Nucleus accumbens (tissue), 56 donors: ENCODE measurements around the gene ARHGAP20.

Source experiments
- DNase-seq, 56 donors: peaks; one replicate each; lab custom pipeline; 2025; lab: John Stamatoyannopoulos, UW

ARHGAP20 gene

DNA sequence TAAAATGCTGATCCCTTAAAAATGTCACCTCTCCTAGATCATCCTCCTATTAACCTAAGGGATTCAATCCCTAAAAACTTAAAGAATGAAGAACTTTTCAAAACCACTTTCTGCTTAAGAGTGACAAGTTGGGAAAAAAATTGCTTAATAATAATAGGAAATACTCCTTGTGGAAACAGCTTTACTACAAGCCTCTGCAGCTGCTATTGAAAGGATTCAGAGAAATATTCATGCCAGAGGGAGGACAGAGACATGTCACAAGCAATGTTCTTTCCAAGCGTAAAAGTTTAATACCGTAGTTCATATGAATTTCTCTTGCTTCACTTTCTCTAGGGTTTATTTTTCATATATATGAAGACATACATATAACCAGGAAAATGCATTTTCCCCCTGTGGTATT is 98.2 kb downstream of the ARHGAP20 start:
- no peak for DNase-seq

- no peak for DNase-seq
Measured at GRCh38 chr11:110613197-110613918, 98.9 kb downstream of the ARHGAP20 start.

DNA sequence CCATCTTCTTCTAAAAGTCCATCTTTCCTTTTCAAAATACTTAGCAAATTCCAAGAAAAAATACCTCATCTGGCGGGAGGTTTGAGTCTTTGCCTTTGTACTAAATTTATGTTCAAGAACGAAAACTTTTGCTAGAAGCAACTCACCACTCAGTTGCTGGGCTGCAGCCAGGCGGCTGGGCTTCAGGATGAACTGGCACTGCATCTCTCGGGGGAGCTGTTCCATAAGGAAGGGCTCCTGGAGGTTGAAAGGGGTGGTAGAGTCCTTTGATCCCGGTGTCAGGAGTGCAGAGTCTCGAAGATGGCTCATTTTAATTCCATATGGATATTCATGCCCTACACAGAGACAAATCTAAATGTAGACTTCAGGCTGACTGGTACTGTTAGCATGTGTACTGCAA is 105.8 kb downstream of the ARHGAP20 start:
- DNase-seq: no peak

- DNase-seq: no peak
Measured at GRCh38 chr11:110601936-110602335, 110.3 kb downstream of the ARHGAP20 start.

DNA sequence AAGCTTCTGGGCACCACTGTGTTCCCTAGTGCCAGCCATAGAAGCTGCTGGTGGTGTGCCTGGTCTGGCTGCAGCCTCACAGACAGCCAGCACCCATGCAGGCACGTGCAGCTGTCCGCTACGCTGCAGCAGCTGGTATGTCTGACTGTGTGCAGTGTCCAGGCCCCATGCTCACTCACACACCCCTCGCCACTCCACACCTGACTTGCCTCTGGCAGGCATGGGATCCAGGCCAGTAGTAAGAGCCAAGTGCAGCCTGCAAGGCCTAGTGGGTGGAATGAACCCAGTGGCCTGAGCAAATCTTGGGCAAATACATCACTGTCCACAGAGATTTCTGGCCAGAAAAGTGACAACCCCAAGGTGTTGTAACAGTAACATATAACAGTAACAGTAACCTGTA is 111.9 kb downstream of the ARHGAP20 start:
- no peak for DNase-seq

- DNase-seq: no peak
Measured at GRCh38 chr11:110599207-110599606, 113.0 kb downstream of the ARHGAP20 start.

DNA sequence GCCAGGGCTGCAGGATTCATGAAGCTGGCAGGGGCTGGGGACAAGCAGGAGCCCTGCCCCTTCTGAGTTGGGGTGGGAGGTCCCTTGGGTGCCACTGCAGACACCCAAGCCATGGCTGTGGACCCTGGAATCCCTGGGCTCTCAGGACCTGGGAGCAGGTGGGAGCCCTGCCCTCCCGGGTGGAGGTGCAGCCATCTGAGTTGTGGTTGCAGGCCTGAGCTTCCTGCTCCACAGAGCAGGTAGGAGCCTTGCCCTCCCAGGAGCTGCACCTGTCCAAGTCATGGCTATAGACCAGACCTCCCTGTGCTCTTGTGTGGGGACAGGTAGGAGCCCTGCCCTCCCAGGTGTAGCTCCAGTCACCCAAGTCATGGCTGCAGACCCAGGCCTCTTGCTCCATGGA is 113.5 kb downstream of the ARHGAP20 start:
- no peak for DNase-seq

GRCh38 chr11:110587972-110588371 is 124.3 kb downstream of the ARHGAP20 start:
- peak in 1 of 56 donors; percentile 11 for DNase-seq

- DNase-seq: no peak
Measured at GRCh38 chr11:110587129-110587528, 125.1 kb downstream of the ARHGAP20 start.

GRCh38 chr11:110584150-110584549 is 128.1 kb downstream of the ARHGAP20 start:
- DNase-seq: no peak

DNA sequence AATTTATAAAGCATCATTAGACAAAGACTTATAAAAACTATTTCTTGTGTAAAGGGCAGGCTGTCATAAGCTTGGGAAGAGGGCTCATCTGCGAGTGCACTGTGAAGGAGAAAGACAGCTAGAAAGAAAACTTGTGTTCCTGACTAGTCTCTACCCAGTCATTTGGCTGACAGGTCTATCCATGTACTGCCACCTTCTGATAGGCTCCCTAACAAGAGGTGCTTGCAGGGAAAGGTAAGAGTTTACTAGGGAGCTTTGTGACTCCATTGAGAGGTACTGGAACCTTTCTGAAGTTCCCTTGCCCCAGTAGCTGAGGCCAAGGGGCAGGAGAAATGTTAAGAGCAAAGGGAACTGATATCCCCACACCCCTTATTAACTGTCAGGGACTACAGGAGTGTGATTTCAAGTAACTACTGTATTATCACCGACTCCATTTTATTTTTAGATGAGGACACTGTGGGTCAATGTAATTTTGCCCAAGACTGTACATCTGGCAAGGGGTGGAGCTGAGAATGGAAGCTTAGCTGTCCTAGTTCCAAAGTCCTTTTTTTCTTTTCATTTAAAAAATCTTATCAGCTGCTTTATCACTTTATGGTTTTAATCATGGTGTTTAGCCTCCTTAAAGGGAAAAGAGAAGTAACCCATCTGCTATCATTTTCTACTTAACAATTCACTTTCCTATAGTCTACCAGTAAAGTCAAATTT is 129.4 kb downstream of the ARHGAP20 start:
- DNase-seq: no peak

DNA sequence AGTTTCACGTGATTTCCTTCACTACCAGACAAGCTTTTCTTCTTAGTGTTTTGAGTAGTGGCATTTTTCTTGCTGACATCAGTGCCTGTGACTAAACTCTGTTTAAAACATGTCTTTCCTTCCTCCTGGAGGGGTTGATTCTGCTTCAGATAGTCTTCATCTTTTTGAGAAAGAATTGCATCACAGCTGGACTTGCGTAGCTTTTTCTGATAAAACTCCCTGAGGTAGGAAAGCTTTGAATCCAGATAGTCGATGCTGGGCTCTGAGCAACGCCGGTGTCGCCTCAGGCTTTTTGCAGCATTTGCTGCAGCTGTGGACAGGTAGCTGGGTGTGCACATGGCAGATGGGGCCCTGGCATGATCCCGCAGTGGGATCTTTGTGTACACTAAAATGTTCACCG is 131.7 kb downstream of the ARHGAP20 start:
- DNase-seq: no peak

DNA sequence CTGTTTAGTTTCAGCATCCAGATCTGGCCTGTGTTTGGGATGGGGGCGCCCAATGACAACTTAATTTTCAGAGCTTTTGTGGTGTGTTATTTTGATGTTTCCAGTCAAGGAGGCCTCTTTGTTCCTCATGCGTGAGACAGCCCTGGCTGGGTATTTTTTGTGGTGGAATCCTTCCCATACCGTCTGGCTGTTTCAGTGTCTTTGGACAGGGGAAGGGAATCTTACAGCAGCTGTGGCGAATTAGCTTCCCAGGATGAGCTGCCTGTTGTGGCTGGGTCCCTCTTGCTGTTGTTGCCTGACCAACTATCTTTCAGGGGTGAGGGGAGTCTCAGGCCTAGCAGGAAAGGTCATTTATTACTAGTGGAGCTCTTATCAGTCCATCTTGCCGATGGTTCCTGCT is 138.8 kb downstream of the ARHGAP20 start:
- no peak for DNase-seq

DNA sequence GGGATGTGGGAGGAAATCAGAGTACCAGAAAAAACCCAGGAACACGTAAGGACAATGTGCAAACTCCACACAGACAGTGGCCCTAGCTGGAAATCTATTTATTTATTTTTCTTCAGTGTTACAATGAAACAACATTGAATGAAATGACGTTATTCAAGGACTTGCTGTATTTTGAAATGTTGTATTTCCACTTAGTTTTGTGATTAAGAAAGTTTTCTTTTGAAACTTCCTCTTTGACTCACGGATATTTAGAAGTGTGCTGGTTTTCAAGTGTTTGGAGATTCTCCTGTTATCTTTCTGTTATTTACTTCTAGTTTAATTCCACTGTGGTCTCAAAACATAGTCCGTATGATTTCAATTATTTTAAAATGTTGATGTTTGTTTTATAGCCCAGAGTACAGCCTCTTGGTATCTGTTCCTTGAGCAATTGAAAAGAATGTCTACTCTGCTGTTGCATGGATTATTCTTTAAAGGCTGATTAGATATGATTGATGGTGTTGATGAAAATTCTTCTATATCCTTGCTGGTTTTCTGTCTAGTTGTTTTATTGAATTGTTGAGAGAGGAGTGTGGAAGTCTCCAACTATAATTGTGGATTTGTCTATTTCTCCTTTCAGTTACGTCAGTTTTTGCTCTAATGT is 141.0 kb downstream of the ARHGAP20 start:
- no peak for DNase-seq

DNA sequence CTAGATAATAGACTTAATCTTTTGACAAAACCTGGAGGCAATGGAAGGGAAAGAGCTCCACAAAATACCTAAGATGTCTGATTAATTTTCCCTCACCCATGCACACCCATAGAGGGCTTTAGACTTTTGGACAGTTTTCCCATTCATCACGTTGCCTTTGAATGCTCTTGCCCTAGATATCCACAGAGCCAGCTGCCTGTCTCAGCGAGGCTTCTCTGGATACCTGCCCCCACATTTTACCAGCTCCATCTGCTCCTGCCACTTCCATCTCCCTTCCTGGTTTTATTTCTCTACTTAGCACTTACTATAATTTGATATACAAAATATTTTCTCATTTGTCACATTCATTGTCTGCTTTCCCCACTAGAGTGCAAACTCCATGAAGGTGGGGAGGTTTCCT is 145.7 kb downstream of the ARHGAP20 start:
- no peak for DNase-seq

DNA sequence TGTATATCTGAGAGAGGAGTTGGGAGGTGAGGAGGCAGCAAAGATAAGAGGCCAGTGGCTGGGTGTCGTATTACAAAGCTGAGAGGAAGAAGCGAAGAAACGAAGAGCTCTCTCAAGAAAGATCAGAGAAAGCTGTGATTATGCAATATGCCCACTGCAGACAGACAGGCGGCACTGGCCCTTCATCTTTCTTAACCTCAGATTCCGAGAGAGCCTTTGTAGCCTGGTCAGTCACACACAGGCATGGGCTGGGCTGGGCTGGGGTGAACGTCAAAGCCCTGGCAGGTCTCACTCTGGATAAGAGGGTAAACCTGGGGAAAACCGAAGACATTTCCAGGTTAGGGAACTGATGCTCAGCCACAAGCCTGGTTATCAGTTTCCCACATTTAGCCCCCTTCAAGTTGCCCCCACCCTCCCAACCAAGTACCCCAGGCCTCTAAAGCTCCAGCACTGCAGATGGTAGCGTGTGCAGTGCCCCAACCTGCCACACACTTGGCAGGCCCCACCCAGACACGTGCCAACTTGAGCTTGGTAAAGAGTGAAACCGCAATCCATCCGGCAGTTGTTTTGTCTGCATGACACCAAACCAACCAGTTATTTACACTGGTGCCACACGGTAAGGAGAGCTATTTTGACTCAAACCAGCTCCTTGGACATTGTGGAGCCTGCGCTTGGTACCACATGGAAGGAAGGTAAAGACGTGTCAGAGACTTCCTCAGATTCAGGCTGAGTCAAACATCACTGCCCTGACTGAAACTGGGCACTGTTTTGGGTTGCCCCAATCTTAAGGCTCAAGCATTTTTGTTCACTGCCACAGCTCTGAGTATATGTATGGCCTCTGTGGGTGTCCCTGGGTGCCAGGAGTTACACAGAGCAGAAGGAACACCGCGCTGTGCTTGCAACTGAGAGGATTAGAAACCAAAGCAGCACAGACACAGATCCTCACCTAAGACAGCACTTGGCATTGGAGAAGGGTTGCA is 146.6 kb downstream of the ARHGAP20 start:
- no peak for DNase-seq

DNA sequence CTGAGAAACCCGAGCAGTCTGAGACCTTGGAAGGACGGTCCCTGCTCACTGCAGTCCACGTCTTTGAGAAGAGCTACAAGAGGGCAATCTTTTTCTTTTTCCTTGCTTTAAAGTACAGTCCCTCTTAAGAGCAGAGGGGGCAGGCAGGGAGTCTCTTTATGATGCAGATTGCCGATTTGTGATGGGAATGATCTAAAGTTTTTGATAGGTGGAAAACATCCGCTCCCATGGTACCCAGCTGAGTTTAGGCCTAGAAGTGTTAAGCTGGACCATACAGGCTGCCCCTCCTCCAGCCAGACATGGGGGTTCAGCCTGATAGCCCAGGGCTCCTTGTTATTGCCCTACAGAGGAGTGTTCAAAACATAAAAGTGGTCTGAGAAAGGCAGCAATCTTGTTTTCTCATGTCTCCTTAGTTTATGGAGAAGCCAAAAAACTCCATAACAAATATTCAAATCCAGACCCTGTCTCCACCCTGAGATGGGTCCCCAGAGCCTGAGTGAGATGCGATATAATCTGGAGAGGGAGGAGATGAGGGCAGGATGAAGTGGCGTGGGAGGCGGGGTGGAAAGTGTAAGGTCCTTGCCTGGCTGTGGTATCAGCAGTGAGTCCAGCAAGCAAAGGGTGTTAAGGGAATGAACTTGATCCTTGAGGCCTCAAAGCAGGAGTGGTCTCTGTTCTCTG is 147.4 kb downstream of the ARHGAP20 start:
- DNase-seq: no peak

- no peak for DNase-seq
Measured at GRCh38 chr11:110544779-110545178, 167.5 kb downstream of the ARHGAP20 start.

DNA sequence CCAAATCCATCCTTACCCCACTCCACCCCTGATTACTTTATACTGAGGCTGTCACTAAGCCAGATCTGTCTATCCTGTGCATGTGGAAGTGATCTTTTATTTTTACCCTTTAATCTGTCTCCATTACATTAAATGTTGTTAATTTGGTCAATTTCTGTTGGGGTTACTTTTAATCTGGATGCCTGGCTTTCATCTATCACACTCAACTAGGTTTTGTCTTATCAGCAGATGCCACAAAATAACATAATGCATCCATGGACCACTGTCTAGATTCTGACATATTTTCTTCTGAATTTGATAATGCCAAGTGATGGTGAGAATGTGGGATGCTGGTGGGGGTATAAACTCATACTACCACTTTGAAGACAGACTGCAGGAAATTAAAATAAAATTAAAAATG is 174.1 kb downstream of the ARHGAP20 start:
- no peak for DNase-seq
